ENCODE data around the gene MFSD11. TPM values are rescaled to one million over a fixed set of nuclear protein-coding genes. Genes with fewer than 3 reads are reported as not detected.
A peak's percentile ranks its signal among the peaks of the same experiment; 100 is the strongest.
"Not testable (repeated sequence)": the region's sequence is repeated elsewhere in the genome, so short reads cannot be mapped to it uniquely, and the experiment has no call there.

The MFSD11 gene
- 10 to 100 TPM; 24.5 to 28.2 TPM for total RNA-seq

DNA sequence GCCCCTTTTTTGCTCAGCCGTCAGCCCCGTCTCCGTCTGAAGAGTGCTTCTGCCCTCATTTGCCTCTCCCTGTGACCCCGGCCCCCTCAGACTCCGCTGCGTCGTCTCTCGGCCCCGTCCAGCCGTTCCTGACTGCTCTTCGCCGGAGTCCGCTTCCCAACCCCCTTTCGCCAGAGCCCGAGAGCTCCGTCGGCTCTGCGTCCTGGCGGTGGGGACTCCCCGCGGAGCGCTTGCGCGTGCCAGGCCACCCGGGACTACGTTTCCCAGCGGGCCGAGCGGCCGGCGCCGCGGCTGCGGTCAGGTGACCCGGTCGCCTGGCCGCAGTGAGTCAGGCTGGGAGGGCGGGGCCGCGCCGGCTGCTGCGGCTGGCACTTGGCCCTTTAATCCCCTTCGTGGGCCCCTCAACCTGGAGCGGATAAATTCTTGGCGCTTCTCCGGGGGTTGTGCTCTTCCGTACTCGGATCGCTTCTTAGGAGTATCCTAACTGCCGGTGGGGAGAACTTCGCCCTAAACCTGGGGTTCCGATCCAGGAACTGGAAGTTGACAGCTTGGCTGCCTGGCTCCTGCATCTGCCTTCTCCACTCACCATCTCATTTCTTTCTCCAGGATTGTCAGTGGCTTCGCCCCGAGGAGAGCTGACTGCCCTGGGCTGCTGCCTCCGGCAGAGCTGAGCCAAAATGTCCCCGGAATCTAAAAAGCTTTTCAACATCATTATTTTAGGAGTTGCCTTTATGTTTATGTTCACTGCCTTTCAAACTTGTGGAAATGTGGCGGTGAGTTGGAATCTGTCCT is at the start of gene MFSD11:
TSS of gene MFSD11 (plus strand) at position 444 of the 792 bp plus-strand sequence. CDS start at position 678, 234 bp downstream.
- H3K27me3 Mint-ChIP-seq = no peaks in the 10 kb centered on the region
- ChIA-PET POLR2A (interaction anchor here (0.5 to 6.5 kb wide), 19 partner anchors 9 to 402 kb away, joined by 3 to 248 read pairs (median 4); partner anchors contain the start of genes JMJD6, METTL23 and SEC14L1), CTCF (interaction anchor here (1.0 to 3.9 kb wide), 4 partner anchors 10 to 23 kb away, joined by 3 to 29 read pairs (median 3); partner anchors contain the start of genes JMJD6 and METTL23)
- H3K4me1 Mint-ChIP-seq = peaks cover 48% of the 10 kb centered on the region
- peak; percentile 93 for DNase-seq
- peak within 1 kb of the TSS; percentile 92 for H3K4me3 Mint-ChIP-seq
- no peaks in the 10 kb centered on the region for H3K9me3 Mint-ChIP-seq
- H3K27ac Mint-ChIP-seq = peak within 1 kb of the TSS; percentile 98
- peaks cover 54% of the 10 kb centered on the region for H3K36me3 Mint-ChIP-seq (ENCODE audit: low read depth)

DNA sequence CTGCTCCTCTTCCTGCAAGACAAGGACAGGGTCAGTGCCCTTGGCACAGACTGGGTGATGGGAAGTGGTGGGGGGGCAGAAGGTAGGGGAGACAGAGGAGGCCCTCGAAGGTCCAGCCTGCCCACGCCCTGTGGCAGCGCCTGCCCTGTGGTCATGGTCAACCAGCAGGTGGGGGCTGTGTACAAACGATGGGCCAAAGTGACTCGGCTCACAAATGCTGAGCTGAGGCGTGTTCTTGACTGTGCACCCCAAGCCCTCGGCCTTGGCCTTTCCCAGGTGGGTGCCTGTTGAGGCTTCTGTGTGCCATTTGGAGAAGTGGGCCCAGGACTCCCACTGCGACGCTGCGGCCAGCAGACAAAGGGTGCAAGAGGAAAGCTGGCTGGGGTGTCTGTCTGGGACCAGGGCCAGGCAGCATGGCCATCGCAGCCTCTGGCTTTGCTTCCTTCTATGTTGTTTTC is 49.7 kb upstream of the MFSD11 start:
- no peaks in the 10 kb centered on the region for H3K27me3 Mint-ChIP-seq
- POLR2A ChIA-PET = interaction anchor here (1.9 kb wide), 1 partner anchor 16 kb away, joined by 6 read pairs; no protein-coding TSS in a partner anchor
- H3K36me3 Mint-ChIP-seq (ENCODE audit: low read depth) = no peaks in the 10 kb centered on the region
- CTCF ChIA-PET = no interaction called here
- no peaks in the 10 kb centered on the region for H3K4me1 Mint-ChIP-seq
- no peak for DNase-seq
- H3K9me3 Mint-ChIP-seq = no peaks in the 10 kb centered on the region
- no peak overlapping the region for H3K27ac Mint-ChIP-seq
- no peak overlapping the region for H3K4me3 Mint-ChIP-seq

DNA sequence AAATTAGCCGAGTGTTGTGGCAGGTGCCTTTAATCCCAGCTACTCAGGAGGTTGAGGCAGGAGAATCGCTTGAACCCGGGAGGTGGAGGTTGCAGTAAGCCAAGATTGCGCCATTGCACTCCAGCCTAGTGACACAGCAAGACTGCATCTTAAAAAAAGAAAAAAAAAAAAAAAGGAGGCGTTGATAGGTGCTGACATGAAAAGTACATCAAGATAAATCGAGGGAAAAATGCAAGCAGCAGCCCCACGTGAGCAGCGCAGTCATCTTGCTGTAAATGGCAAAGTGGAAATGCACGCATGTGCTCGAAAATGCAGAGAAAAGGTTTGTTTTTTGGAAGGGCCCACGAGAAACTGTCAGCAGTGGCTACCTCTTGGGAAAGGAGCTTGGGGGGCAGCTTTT is 48.1 kb upstream of the MFSD11 start:
- DNase-seq = no peak
- Mint-ChIP-seq H3K27me3 (no peaks in the 10 kb centered on the region), H3K9me3 (no peaks in the 10 kb centered on the region), H3K4me3 (no peak overlapping the region), H3K36me3 (ENCODE audit: low read depth) (no peaks in the 10 kb centered on the region), H3K27ac (no peak overlapping the region), H3K4me1 (no peaks in the 10 kb centered on the region)
- POLR2A ChIA-PET = no interaction called here
- CTCF ChIA-PET = interaction anchor here (1.2 kb wide), 1 partner anchor 66 kb away, joined by 6 read pairs; no protein-coding TSS in a partner anchor

DNA sequence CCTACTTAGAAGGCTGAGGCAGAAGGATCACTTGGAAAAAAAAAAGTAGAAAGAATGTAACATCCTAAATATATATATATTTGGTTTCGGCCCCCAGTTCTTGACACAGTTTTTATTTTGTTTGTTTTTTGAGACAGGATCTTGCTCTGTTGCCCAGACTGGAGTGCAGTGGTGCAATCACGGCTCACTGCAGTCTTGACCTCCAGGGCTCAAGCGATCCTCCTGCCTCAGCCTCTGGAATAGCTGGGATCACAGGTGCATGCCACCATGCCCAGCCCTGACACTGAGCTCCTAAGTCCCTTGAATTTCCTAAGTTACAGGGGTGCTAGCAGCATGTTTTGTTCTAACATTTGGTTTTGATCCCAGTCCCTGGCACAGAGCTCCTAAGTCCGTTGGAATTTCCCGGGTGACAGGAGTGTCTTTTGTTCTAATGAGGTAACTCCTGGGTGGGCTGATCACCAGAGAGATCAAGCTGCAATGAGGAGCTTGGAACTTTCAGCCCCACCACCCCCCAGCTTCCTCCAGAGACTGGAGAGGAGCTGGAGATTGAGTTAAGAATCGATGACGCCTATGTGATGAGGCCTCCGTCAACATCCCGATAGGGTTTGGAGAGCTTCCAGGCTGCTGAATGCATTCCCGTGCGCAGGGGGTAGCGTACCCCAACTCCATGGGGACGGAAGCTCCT is 47.2 kb upstream of the MFSD11 start:
- no peaks in the 10 kb centered on the region for H3K27me3 Mint-ChIP-seq
- H3K36me3 Mint-ChIP-seq (ENCODE audit: low read depth) = no peaks in the 10 kb centered on the region
- DNase-seq = no peak
- no peaks in the 10 kb centered on the region for H3K9me3 Mint-ChIP-seq
- CTCF ChIA-PET = interaction anchor here (1.2 to 1.6 kb wide), 2 partner anchors 9 to 67 kb away, joined by 4 to 6 read pairs; no protein-coding TSS in a partner anchor
- POLR2A ChIA-PET = no interaction called here
- H3K4me3 Mint-ChIP-seq = no peak overlapping the region
- no peak overlapping the region for H3K27ac Mint-ChIP-seq
- H3K4me1 Mint-ChIP-seq = peaks cover 8% of the 10 kb centered on the region

DNA sequence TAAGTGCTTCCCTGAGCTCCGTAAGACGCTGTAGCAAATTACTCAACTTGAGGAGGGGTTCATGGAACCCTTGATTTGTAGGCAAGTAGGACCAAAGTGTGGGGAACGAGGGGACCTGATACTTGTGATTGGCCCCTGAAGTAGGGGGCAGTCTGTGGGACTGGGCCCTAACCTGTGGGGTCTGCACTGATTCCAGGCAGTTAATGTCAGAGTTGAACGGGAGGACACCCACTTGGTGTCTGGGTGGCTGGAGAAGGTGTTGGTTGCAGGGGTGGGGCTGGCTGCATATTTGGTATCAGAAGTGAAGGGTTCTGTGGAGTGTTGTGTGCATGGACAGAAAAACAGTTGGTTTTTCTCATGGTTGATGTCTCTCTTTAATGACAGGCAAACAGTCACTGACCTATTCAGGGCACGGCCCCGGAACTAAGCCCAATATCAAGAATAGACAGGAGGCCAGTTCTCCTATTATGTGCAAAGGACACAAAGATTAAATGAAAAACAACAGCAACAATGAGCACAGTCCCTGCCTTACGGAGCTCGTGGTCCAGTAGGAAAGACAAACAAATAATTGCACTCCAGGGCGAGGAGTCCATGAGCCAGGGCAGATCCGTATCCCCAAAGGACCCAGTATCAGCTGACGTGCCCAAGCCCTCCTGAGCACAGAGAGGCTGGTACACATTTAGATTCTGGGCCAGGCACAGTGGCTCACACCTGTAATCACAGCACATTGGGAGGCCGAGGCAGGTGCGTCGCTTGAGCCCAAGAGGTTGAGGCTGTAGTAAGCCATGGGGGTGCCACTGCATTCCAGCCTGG is 46.3 kb upstream of the MFSD11 start:
- no peak for DNase-seq
- Mint-ChIP-seq H3K4me3 (no peak overlapping the region), H3K27ac (no peak overlapping the region), H3K4me1 (peaks cover 15% of the 10 kb centered on the region), H3K36me3 (ENCODE audit: low read depth) (no peaks in the 10 kb centered on the region), H3K27me3 (no peaks in the 10 kb centered on the region), H3K9me3 (no peaks in the 10 kb centered on the region)
- CTCF ChIA-PET = interaction anchor here (1.2 to 1.6 kb wide), 2 partner anchors 10 to 68 kb away, joined by 4 to 6 read pairs; no protein-coding TSS in a partner anchor
- POLR2A ChIA-PET = no interaction called here

DNA sequence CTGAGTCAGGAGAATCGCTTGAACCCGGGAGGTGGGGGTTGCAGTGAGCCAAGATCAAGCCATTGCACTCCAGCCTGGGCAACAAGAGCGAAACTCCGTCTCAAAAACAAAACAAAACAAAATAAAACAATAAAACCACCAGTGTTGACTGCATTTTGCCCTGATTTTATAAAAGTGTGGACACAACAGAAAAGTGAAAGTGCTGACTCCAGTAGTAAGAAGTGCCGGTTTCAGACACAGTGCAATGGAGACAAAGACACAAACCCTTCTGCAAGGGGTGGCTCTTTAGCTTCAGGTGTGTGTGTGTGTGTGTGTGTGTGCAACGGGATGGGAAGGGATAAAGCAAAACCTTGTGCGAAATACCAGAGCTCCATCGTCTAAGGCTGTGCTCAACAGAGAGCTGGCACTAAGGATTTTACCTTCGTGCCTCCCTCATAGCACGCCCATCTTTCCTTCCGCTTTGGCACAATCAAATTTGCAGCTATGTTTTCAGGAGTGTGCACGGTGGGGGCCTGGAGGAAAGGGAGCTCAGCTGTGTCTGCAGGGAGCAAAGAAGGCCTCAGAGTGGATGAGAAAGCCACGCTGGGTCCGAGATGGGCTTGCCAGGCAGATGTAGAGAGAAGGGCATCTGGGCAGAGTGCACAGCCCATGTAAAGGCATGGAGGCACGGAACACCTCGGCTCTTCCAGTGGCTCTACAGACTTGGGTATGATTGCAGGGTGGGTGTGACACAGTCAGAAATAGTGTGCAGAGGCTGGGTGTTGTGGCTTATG is 42.7 kb upstream of the MFSD11 start:
- H3K4me1 Mint-ChIP-seq = peaks cover 28% of the 10 kb centered on the region
- H3K27ac Mint-ChIP-seq = no peak overlapping the region
- H3K36me3 Mint-ChIP-seq (ENCODE audit: low read depth) = no peaks in the 10 kb centered on the region
- H3K27me3 Mint-ChIP-seq = peaks cover 2% of the 10 kb centered on the region
- no peak overlapping the region for H3K4me3 Mint-ChIP-seq
- ChIA-PET POLR2A (interaction anchor here (0.6 kb wide), 1 partner anchor 23 kb away, joined by 3 read pairs; no protein-coding TSS in a partner anchor), CTCF (interaction anchor here (1.9 kb wide), 1 partner anchor 14 kb away, joined by 7 read pairs; no protein-coding TSS in a partner anchor)
- no peaks in the 10 kb centered on the region for H3K9me3 Mint-ChIP-seq
- no peak for DNase-seq

DNA sequence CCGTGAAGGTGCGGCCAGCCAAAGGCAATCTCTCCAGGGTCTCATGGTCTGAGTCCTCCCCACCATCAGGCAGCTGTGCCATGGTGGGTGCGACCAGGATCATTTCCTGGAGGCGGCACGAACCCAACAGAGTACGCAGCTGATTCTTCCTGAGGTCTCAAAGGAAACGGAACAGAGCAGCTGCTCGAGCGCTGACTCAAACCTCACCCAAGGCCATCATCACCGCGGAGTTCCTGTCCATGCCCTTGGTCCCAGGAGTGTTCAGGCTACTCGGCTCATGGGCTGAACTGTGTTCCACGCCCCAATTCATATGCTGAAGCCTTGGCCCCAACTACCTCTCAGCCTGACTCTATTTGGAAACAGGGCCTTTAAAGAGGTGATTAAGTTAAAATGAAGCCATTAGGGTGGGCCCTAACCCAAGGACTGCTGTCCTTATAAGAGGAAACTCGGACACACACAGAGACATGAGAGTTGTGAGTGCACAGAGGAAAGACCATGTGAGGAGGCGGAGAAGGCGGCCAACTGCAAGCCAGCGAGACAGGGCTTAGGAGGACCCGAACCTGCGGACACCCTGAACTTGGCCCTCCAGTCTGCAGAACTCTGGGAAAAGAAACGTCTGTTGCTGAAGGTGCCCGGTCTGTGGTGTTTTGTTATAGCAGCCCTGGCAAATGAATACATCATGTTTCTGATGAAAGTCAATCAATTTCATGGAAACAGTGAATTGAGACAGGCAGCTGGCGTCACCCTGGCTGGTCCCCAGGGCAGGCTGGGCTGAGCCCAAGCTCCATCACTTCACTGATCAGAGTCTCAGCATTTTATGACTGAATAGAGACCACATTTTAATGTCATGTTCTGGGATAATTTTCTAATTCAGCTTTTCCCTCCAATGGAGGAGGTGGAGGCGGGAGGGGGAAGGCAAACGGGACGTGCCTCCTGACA is 40.9 kb upstream of the MFSD11 start:
- Mint-ChIP-seq H3K27ac (peak overlapping the region; percentile 55), H3K4me1 (peaks cover 28% of the 10 kb centered on the region), H3K9me3 (no peaks in the 10 kb centered on the region), H3K27me3 (peaks cover 2% of the 10 kb centered on the region), H3K36me3 (ENCODE audit: low read depth) (no peaks in the 10 kb centered on the region), H3K4me3 (no peak overlapping the region)
- CTCF ChIA-PET = interaction anchor here (0.8 to 1.2 kb wide), 3 partner anchors 16 to 73 kb away, joined by 3 to 5 read pairs (median 3); no protein-coding TSS in a partner anchor
- no peak for DNase-seq
- POLR2A ChIA-PET = interaction anchor here (1.3 kb wide), 1 partner anchor 13 kb away, joined by 4 read pairs; no protein-coding TSS in a partner anchor

DNA sequence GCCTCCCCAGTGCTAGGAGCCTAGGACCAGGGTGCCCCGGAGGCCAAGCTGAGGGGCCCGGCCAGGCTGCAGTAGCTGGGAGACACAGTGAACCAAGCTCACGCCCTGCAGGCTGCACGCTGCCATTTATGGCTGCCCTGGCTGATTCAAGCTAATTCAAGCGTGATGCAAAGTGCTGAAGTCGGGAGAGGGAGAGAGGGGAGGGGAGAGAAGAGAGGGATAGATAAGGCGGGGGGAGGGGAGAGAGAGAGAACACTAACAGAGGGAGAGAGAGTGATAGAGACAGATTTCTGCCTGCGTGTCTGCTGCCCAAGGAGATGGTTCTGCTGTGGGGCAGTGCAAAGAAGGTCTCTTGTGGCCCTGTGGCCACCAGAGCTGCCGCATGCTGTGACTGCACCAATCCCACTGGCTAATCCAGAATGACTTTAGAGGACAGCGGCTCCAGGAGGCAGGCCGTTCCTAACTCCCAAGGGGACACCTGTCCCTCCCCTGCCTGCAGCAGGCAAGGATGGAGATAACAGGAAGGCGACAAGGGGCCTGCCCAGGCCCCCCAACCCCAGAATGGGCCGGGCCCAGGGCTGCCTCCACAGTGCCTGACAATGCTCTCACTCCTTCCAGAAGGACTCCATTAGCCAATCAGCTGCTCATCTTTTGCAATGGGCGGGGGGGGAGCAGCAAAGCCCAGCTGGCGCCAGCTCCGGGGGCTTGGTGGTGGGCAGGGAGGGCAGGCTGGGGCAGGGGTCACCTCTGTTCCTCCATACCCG is 40.0 kb upstream of the MFSD11 start:
- Mint-ChIP-seq H3K27ac (no peak overlapping the region), H3K9me3 (no peaks in the 10 kb centered on the region), H3K4me3 (no peak overlapping the region), H3K4me1 (peaks cover 28% of the 10 kb centered on the region), H3K27me3 (peaks cover 2% of the 10 kb centered on the region), H3K36me3 (ENCODE audit: low read depth) (no peaks in the 10 kb centered on the region)
- POLR2A ChIA-PET = no interaction called here
- CTCF ChIA-PET = no interaction called here
- DNase-seq = no peak

DNA sequence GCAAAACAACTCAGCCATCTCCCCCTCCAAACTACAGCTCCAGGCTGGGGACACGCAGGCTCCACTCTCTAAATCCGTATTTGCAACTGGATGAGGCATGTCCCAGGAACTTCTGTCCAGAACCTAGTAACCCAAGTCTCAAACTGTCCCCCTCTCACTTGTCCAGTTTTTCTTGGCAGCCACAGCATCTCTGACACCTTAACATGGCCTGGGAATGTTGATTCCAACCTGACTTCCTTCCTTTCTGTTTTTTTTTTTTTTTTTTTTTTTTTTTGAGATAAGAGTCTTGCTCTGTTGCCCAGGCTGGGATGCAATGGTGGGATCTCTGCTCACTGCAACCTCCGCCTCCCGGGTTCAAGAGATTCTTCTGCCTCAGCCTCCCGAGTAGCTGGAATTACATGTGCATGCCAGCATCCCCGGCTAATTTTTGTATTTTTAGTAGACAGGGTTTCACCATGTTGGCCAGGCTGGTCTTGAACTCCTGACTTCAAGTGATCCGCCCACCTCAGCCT is 39.4 kb upstream of the MFSD11 start:
- H3K27ac Mint-ChIP-seq; H3K27me3 Mint-ChIP-seq; DNase-seq; POLR2A ChIA-PET; H3K4me3 Mint-ChIP-seq; H3K9me3 Mint-ChIP-seq; H3K36me3 Mint-ChIP-seq (ENCODE audit: low read depth): not testable (repeated sequence)
- H3K4me1 Mint-ChIP-seq = peaks cover 28% of the 10 kb centered on the region
- CTCF ChIA-PET = interaction anchor here (0.7 kb wide), 1 partner anchor 1105 kb away, joined by 4 read pairs; no protein-coding TSS in a partner anchor

DNA sequence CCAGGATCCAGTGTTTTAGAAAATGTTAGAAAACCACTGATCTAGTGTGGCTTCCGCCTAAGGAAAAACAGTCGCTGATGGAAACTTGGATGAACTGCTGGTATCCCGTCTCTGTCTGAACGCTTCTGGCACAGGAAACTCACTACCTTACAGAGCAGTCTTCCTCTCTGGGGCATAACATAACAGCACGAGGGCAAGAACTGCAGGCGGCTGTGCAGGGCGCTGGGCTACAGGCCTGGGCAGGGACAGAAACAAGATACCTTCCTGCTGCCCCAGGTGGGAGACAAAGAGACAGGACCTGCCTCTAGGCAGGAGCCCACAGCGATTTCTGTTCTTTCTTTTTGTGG is 37.7 kb upstream of the MFSD11 start:
- POLR2A ChIA-PET = no interaction called here
- Mint-ChIP-seq H3K4me1 (peaks cover 25% of the 10 kb centered on the region), H3K27me3 (peaks cover 2% of the 10 kb centered on the region), H3K36me3 (ENCODE audit: low read depth) (no peaks in the 10 kb centered on the region), H3K4me3 (no peak overlapping the region), H3K27ac (no peak overlapping the region), H3K9me3 (no peaks in the 10 kb centered on the region)
- DNase-seq = no peak
- CTCF ChIA-PET = no interaction called here
